ENCODE data around the gene AKT1S1.
A peak's percentile ranks its signal among the peaks of the same experiment; 100 is the strongest.

The AKT1S1 gene

DNA sequence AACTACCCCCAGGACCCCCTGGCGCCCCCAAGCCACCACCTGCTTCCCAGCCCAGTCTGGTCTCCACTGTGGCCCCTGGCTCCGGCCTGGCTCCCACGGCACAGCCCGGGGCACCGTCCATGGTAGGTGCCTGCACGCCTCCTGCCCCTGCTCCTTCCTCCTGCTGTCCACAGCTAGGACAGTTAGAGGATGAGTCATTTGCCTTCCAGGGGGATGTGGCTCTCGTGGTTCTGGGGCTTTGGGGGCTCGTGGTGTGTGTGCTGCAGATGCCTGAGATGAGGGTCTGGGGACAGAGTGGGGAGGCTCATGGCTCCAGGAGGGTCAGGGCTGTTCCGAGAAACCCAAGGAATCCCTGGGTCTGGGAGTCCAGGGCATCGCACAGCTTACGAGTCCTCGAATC, 46.4 kb downstream of the AKT1S1 start:
- no peak for DNase-seq
- Histone ChIP-seq H3K27me3 (ENCODE audit: insufficient read depth, low read depth, severe bottlenecking) (no peaks in the 10 kb centered on the region), H3K27ac (no peak overlapping the region), H3K9me3 (ENCODE audit: severe bottlenecking) (no peaks in the 10 kb centered on the region), H3K36me3 (peaks cover 75% of the 10 kb centered on the region), H3K4me3 (ENCODE audit: low read depth, low read length) (no peak overlapping the region)
- TF ChIP-seq, protein P1, sequence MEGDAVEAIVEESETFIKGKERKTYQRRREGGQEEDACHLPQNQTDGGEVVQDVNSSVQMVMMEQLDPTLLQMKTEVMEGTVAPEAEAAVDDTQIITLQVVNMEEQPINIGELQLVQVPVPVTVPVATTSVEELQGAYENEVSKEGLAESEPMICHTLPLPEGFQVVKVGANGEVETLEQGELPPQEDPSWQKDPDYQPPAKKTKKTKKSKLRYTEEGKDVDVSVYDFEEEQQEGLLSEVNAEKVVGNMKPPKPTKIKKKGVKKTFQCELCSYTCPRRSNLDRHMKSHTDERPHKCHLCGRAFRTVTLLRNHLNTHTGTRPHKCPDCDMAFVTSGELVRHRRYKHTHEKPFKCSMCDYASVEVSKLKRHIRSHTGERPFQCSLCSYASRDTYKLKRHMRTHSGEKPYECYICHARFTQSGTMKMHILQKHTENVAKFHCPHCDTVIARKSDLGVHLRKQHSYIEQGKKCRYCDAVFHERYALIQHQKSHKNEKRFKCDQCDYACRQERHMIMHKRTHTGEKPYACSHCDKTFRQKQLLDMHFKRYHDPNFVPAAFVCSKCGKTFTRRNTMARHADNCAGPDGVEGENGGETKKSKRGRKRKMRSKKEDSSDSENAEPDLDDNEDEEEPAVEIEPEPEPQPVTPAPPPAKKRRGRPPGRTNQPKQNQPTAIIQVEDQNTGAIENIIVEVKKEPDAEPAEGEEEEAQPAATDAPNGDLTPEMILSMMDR (IDR thresholded peaks at IDR 0.05; ENCODE audit: low read depth, low read length), result no peak

DNA sequence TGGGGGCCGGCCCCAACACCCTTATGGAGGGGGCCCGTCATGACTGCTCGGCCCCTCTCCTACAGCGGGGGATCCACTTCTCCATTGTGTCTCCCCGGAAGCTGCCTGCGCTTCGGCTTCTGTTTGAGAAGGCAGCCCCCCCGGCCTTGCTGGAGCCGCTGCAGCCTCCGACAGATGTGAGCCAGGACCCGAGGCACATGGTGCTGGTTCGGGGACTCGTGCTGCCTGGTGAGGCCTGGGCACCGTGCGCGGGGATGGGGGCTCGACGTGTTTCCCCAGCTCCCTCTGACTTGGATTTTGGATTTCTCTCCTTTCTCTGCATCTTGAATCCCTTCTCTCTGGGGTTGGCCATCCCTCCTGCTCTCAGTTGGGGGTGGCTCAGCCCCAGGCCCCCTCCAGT, 47.4 kb downstream of the AKT1S1 start:
- Histone ChIP-seq H3K9me3 (ENCODE audit: severe bottlenecking) (no peaks in the 10 kb centered on the region), H3K4me3 (ENCODE audit: low read depth, low read length) (no peak overlapping the region), H3K36me3 (peaks cover 71% of the 10 kb centered on the region), H3K27ac (no peak overlapping the region), H3K27me3 (ENCODE audit: insufficient read depth, low read depth, severe bottlenecking) (no peaks in the 10 kb centered on the region)
- DNase-seq, result no peak
- TF ChIP-seq, protein P1 (IDR thresholded peaks at IDR 0.05; ENCODE audit: low read depth, low read length), result no peak

DNA sequence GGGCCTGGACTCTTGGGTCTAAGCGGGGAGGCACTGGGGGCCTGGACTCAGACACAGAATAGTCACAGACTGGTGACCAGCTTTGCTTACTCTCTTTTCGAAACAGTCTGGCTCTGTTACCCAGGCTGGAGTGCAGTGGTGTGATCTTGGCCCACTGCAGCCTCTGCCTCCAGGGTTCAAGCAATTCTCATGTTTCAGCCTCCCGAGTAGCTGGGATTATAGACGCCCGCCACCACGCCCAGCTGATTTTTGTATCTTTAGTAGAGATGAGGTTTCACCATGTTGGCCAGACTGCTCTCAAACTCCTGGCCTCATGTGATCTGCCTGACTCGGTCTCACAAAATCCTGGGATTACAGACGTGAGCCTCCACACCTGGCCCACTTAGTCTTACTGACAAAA, 48.0 kb downstream of the AKT1S1 start:
- TF ChIP-seq, protein P1 (IDR thresholded peaks at IDR 0.05; ENCODE audit: low read depth, low read length), result no peak
- Histone ChIP-seq H3K4me3 (ENCODE audit: low read depth, low read length) (no peak overlapping the region), H3K9me3 (ENCODE audit: severe bottlenecking) (no peaks in the 10 kb centered on the region), H3K36me3 (peaks cover 69% of the 10 kb centered on the region), H3K27me3 (ENCODE audit: insufficient read depth, low read depth, severe bottlenecking) (no peaks in the 10 kb centered on the region), H3K27ac (no peak overlapping the region)
- peak; percentile 22 for DNase-seq

DNA sequence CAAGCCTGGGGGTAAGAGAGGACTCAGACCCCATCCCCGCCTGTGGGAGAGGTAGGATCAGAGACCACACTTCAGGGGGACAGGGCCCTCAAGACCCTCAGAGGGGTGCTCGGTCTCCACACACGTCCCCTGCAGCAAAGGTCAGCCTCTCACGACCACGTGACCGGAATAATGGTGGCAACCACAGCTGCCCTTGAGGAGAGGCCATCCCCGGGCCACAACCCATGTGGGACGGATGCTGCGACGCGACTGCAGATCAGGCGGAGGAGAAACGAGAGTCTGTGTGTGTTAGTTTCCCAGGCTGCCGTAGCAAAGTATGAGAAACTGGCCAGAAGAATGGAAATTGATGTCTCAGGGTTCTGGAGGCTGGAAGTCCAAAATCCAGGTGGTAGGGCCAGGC, 50.1 kb downstream of the AKT1S1 start:
- no peaks in the 10 kb centered on the region for H3K27me3 ChIP-seq (ENCODE audit: insufficient read depth, low read depth, severe bottlenecking)
- peaks cover 63% of the 10 kb centered on the region for H3K36me3 ChIP-seq
- no peaks in the 10 kb centered on the region for H3K9me3 ChIP-seq (ENCODE audit: severe bottlenecking)
- H3K4me3 ChIP-seq (ENCODE audit: low read depth, low read length), result no peak overlapping the region
- no peak overlapping the region for H3K27ac ChIP-seq
- TF ChIP-seq, protein P1 (IDR thresholded peaks at IDR 0.05; ENCODE audit: low read depth, low read length), result no peak
- no peak for DNase-seq

DNA sequence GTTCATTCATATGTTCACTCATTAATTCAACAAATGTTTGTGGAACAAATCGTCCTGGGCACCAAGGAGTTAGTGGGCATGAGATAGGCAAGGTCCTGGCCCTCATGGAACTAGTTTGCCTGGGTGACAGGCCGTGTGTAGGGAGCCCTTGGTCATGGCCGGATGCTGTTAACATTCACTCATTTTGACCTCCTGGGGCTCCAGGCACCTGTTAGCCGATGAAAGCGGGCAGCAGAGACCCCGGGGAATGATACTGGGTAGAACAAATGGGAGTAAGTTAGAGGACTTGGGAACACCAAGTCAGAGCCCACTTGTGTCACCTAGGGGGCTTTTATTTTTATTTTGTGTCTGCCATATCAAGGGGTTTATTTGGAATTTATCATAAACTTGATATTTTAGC, 52.5 kb downstream of the AKT1S1 start:
- Histone ChIP-seq H3K27me3 (ENCODE audit: insufficient read depth, low read depth, severe bottlenecking) (no peaks in the 10 kb centered on the region), H3K36me3 (peaks cover 54% of the 10 kb centered on the region), H3K27ac (no peak overlapping the region), H3K4me3 (ENCODE audit: low read depth, low read length) (no peak overlapping the region), H3K9me3 (ENCODE audit: severe bottlenecking) (no peaks in the 10 kb centered on the region)
- no peak for DNase-seq
- TF ChIP-seq, protein P1 (IDR thresholded peaks at IDR 0.05; ENCODE audit: low read depth, low read length), result no peak

DNA sequence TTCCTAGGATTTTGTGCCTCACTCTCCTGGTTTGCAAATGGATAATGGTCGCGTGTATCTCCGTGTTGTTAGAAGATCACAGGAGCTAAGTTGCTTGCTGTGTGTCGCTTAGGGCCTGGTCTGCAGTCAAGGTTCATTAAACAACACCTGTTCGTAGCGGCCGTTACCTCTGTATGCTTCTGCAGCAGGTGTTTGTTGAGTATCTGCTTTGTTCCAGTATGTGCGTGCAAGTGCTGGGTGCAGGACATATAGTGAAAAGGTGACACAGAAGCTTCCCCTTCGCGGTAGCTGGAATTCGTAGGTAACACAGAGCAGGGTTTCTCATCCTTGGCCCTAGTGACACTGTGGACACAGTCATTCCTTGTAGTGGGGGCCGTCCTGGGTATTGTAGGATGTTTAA, 53.7 kb downstream of the AKT1S1 start:
- no peaks in the 10 kb centered on the region for H3K27me3 ChIP-seq (ENCODE audit: insufficient read depth, low read depth, severe bottlenecking)
- no peak overlapping the region for H3K27ac ChIP-seq
- H3K4me3 ChIP-seq (ENCODE audit: low read depth, low read length), result no peak overlapping the region
- DNase-seq, result no peak
- H3K36me3 ChIP-seq, result peaks cover 50% of the 10 kb centered on the region
- TF ChIP-seq, protein P1 (IDR thresholded peaks at IDR 0.05; ENCODE audit: low read depth, low read length), result no peak
- H3K9me3 ChIP-seq (ENCODE audit: severe bottlenecking), result no peaks in the 10 kb centered on the region
